Adrenal gland (tissue), 12 donors: ENCODE results near the gene ITPK1. TPM values are rescaled to one million over a fixed set of nuclear protein-coding genes. Genes with fewer than 3 reads are reported as not detected.
"Not testable (repeated sequence)": the region's sequence is repeated elsewhere in the genome, so short reads cannot be mapped to it uniquely, and the experiment has no call there.

Experiments
- DNase-seq, 7 donors: peaks; one replicate each; pipeline ENCODE4 v3.0.0-alpha.2; 2019 to 2020
- H3K27ac ChIP-seq, 5 donors: fragments of 200-600 bp; sonication (generic) in 4 of 5; 1 replicate in 3 of 5; 2 replicates in 2 of 5; pipeline versions ENCODE4 v1.5.1 to v1.8.0; 2016 to 2020; ENCODE audit warnings: mild to moderate bottlenecking in 1 of 5
- H3K27me3 ChIP-seq: fragments of 200-600 bp; 2 replicates; pipeline ENCODE4 v1.8.0; 2021
- H3K36me3 ChIP-seq, 2 donors: fragments of 200-600 bp; replicated peaks in 1 of 2; 1 replicate in 1 of 2; 2 replicates in 1 of 2; pipeline versions ENCODE4 v1.5.1 to v1.8.0; 2018 to 2022
- H3K4me1 ChIP-seq, 2 donors: fragments of 200-600 bp; replicated peaks in 1 of 2; 1 replicate in 1 of 2; 2 replicates in 1 of 2; pipeline versions ENCODE4 v1.5.1 to v1.8.0; 2018 to 2021
- H3K4me3 ChIP-seq, 4 donors: fragments of 200-600 bp; sonication (generic) in 3 of 4; one replicate each; pipeline ENCODE4 v1.5.1; 2016 to 2018
- H3K9me3 ChIP-seq, 3 donors: fragments of 200-600 bp; sonication (generic) in 1 of 3; replicated peaks in 1 of 3; 1 replicate in 2 of 3; 2 replicates in 1 of 3; pipeline versions ENCODE4 v1.5.1 to v1.8.0; 2016 to 2021
- CTCF ChIP-seq, 6 experiments: fragments of 450-650 bp in 4 of 6; fragments of 200-600 bp in 2 of 6; sonication (generic) in 1 of 6; IDR thresholded peaks; 1 replicate in 5 of 6; 2 replicates in 1 of 6; pipeline versions ENCODE4 v1.5.1 to v1.8.0; 2016 to 2021; ENCODE audit warnings: antibody characterized with exemption in 6 of 6, mild to moderate bottlenecking in 2 of 6, moderate library complexity in 1 of 6
- POLR2A ChIP-seq, 2 donors: fragments of 450-650 bp; IDR thresholded peaks; one replicate each; pipeline ENCODE4 v1.6.1; 2017; ENCODE audit warnings: antibody characterized with exemption in 2 of 2, mild to moderate bottlenecking in 2 of 2, moderate library complexity in 1 of 2
- WGBS, 4 donors: extraction: QIAGEN DNeasy Blood & Tissue Kit in 2 of 4; methylation state at CpG; one replicate each; pipeline versions ENCODE4 v1.1.5 to v1.1.7; 2013 to 2017; 5-methylcytosine and 5-hydroxymethylcytosine counted together
- intact Hi-C, 2 donors: fragments of 100-400 bp; cut with DNase I; formaldehyde crosslinking; loops; one replicate each; pipeline versions ENCODE4 v1.14.1 to v1.15.0; 2022 to 2023
- polyA plus RNA-seq, 3 donors: library from polyadenylated mRNA; stranded (reverse); fragments of 200-250 nt in 2 of 3; fragments of 350-450 nt in 1 of 3; fragmentation: Illumina TruSeq in 1 of 3; extraction: RNeasy Lipid Tissue Mini Kit (QIAGEN cat#74804) in 1 of 3; gene quantifications; one replicate each; pipeline ENCODE4 v1.2.3, GENCODE V29; 2013 to 2014
- total RNA-seq, 9 donors: library from RNA; depleted of rRNA in 4 of 9; stranded (reverse); fragments of >200 nt in 4 of 9; fragments of 120-200 nt in 1 of 9; fragmentation: NEBNext Ultra II Directional in 1 of 9; extraction: Animal tissue kit (Norgen Biotek cat#: 25700) in 1 of 9; gene quantifications; one replicate each; pipeline versions ENCODE4 v1.1.0 to v1.2.4, GENCODE V29; 2013 to 2023
- donor health status: healthy with polysubstance abuse.
- donor health status: Bipolar disorder and iron deficiency.
- donor health status: DM: yes; HTN: yes; CAD: no.
- donor health status: DM: no; HTN: no; CAD: no.
- donor health status: DM: no; HTN: no; CAD: no.
- donor health status: DM: yes; HTN: yes; CAD: no.

The ITPK1 gene
- total and polyA plus RNA-seq, 12 donors, result 28.1 to 182 (median 49.2) TPM

DNA sequence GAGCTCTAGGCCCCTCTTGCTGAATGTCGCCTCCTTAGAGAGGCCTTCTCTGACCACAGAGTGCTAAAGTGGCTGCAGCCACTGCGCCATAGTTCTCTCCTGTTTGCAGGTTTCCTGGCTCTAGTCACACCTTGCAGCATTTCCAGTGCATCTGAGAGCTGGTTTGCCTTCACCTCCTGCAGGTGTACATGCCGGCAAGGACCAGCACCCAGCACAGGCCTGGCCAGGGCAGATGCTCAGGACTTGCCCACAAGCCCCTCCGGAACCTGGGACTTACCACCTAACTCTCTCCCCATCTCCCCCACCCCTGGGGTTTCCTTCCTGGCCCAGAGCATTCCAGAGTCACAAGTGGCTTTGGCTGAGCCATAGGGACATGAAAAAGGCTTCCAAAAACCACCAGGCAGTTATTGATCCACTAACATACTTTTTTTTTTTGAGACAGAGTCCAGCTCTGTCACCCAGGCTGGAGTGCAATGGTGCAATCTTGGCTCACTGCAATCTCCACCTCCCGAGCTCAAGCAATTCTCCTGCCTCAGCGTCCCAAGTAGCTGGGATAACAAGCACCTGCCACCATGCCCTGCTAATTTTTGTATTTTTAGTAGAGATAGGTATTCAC lies 9.1 kb downstream of the ITPK1 start:
- Histone ChIP-seq H3K9me3 (no peaks in the 10 kb centered on the region), H3K4me3 (no peak overlapping the region), H3K27ac (no peak overlapping the region), H3K27me3 (no peaks in the 10 kb centered on the region), H3K36me3 (no peaks in the 10 kb centered on the region), H3K4me1 (peaks cover 0 to 30% of the 10 kb centered on the region in 2 donors)
- intact Hi-C loops, result loop anchor here in 1 of 2 donors (10.0 kb wide), 1 partner anchor 152 kb away; no protein-coding TSS in a partner anchor
- no peak for TF ChIP-seq CTCF (IDR thresholded peaks at IDR 0.05)
- TF ChIP-seq POLR2A (IDR thresholded peaks at IDR 0.05), result no peak
- no peak for DNase-seq
- 85 to 93% (median 91%) methylated on average over 5 to 6 of the region's 6 CpGs for WGBS, 4 donors

GRCh38 chr14:93105856-93106255 lies 9.9 kb downstream of the ITPK1 start:
- not testable (repeated sequence) for H3K27ac ChIP-seq, H3K27me3 ChIP-seq, H3K9me3 ChIP-seq, DNase-seq, H3K4me3 ChIP-seq, H3K36me3 ChIP-seq
- peaks cover 0 to 30% of the 10 kb centered on the region in 2 donors for H3K4me1 ChIP-seq
- intact Hi-C loops, result loop anchor here in 1 of 2 donors (10.0 kb wide), 1 partner anchor 151 kb away; no protein-coding TSS in a partner anchor
- WGBS, 4 donors, result 86 to 100% (median 91%) methylated on average over 5 to 10 of the region's 10 CpGs

DNA sequence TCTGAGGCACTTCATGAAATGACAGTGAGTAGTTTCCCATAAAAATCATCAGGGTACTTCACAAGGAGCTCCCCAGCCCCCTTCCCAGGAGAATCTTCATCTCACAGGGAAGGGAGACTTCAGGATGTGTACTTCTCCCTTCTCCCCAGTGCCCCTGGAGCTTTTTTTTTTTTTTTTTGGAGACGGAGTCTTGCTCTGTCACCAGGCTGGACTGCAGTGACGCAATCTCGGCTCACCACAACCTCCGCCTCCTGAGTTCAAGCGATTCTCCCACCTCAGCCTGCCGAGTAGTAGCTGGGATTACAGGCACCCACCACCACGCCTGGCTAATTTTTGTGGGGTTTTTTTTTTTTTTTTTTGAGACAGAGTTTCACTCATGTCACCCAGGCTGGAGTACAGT lies 10.4 kb downstream of the ITPK1 start:
- intact Hi-C loops, result loop anchor here in 1 of 2 donors (10.0 kb wide), 1 partner anchor 151 kb away; no protein-coding TSS in a partner anchor
- no peaks in the 10 kb centered on the region for H3K9me3 ChIP-seq
- peaks cover 0 to 30% of the 10 kb centered on the region in 2 donors for H3K4me1 ChIP-seq
- TF ChIP-seq POLR2A (IDR thresholded peaks at IDR 0.05) (no peak), CTCF (IDR thresholded peaks at IDR 0.05) (no peak)
- WGBS, 4 donors, result 64 to 79% (median 75%) methylated on average over 7 of the region's 7 CpGs
- no peak overlapping the region for H3K4me3 ChIP-seq
- no peak overlapping the region for H3K27ac ChIP-seq
- H3K27me3 ChIP-seq, result no peaks in the 10 kb centered on the region
- H3K36me3 ChIP-seq, result no peaks in the 10 kb centered on the region
- DNase-seq, result peak in 6 of 7 donors; percentile 38 to 68 (median 44)

GRCh38 chr14:93104961-93105360 lies 10.8 kb downstream of the ITPK1 start:
- TF ChIP-seq POLR2A (IDR thresholded peaks at IDR 0.05) (no peak), CTCF (IDR thresholded peaks at IDR 0.05) (no peak)
- intact Hi-C loops, result loop anchor here in 1 of 2 donors (10.0 kb wide), 1 partner anchor 150 kb away; no protein-coding TSS in a partner anchor
- H3K9me3 ChIP-seq, result no peaks in the 10 kb centered on the region
- peaks cover 0 to 30% of the 10 kb centered on the region in 2 donors for H3K4me1 ChIP-seq
- no peak for DNase-seq
- H3K36me3 ChIP-seq, result no peaks in the 10 kb centered on the region
- no peaks in the 10 kb centered on the region for H3K27me3 ChIP-seq
- no peak overlapping the region for H3K4me3 ChIP-seq
- WGBS, 4 donors, result 86 to 90% (median 89%) methylated on average over 5 to 6 of the region's 6 CpGs
- no peak overlapping the region for H3K27ac ChIP-seq
